GM23248 (cell line): ENCODE data around the gene SMARCD3.

Source experiments
- EZH2 ChIP-seq: fragments of 200-600 bp; sonication (generic); IDR thresholded peaks from 2 replicates; pipeline ENCODE4 v1.6.1; 2018; ENCODE audit warnings: antibody characterized with exemption, mild to moderate bottlenecking; ENCODE audit not compliant: insufficient read depth, poor library complexity, severe bottlenecking
- EZH2phosphoT487 ChIP-seq: fragments of 200-600 bp; sonication (generic); IDR thresholded peaks from 2 replicates; pipeline ENCODE4 v1.6.1; 2018; ENCODE audit warnings: antibody characterized with exemption, moderate library complexity, mild to moderate bottlenecking, low read depth; ENCODE audit not compliant: insufficient read depth

DNA sequence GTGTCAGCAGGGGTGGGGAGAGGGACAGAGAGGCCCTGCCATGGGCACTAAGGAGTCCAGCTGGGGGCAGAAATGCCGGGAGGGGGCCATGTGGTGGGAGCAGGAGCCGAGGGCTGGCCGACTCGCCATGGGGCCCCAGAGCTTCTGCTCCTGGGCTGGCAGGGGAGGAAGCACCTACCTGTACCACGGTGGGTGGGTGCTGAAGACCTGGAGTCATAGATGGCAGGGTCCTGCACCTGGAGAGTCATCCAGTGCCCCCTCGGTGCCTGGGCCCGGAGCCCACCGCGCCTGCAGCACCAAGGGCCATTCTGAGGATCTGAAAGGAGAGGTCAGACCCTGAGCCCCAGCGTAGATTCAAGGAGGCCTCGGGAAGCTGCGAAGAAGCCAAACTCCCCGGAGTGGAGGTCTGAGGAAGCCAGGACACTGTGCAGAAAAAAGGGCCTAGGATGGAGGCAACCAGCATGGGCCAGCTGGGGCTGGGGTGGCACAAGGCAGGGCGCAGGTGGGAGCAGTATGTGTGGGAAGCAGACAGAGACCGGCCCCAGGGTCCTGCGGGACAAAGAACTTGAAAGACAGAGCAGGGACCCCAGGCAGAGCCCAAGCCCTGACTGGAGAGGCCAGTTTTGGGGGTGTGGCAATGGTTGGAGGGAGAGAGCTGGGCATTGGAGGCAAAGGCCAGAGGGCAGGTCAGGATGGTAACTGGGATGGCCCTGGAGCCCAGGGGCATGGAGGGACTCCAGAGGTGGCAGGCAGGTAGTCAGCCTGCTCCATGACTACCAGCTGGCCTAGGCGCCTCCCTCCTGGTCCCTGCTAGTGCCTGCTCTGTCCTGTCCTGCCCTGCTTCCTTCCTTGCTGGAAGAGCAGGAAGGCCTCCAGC is 26.7 kb upstream of the SMARCD3 start:
- TF ChIP-seq EZH2 = no peak
- TF ChIP-seq EZH2phosphoT487 = no peak
